Heart left ventricle (tissue), 16 donors: ENCODE results near the gene C1orf21. TPM values are rescaled to one million over a fixed set of nuclear protein-coding genes. Genes with fewer than 3 reads are reported as not detected.
A peak's percentile ranks its signal among the peaks of the same experiment; 100 is the strongest.

ENCODE experiments used
- ATAC-seq, 4 donors: fragments of 200-7000 bp; cut with Tn5 transposase; one replicate each; pipeline ENCODE4 v1.9.1; 2020 to 2022; ENCODE audit warnings: moderate library complexity in 4 of 4, mild to moderate bottlenecking in 3 of 4, moderate number of reproducible peaks in 1 of 4
- DNase-seq, 5 donors: peaks; one replicate each; pipeline ENCODE4 v3.0.0-alpha.2; 2020
- H3K27ac ChIP-seq, 12 donors: fragments of 200-600 bp; sonication (generic) in 4 of 12; one replicate each; pipeline versions ENCODE4 v1.5.0 to v1.8.0; 2016 to 2022; ENCODE audit warnings: mild to moderate bottlenecking in 2 of 12
- H3K27me3 ChIP-seq, 9 donors: fragments of 200-600 bp; sonication (generic) in 2 of 9; one replicate each; pipeline versions ENCODE4 v1.5.1 to v1.8.0; 2016 to 2022; ENCODE audit warnings: mild to moderate bottlenecking in 3 of 9
- H3K36me3 ChIP-seq, 9 donors: fragments of 200-600 bp; sonication (generic) in 2 of 9; one replicate each; pipeline versions ENCODE4 v1.5.0 to v1.8.0; 2018 to 2022; ENCODE audit warnings: mild to moderate bottlenecking in 2 of 9
- H3K4me1 ChIP-seq, 12 donors: fragments of 200-600 bp; sonication (generic) in 4 of 12; one replicate each; pipeline versions ENCODE4 v1.5.0 to v1.8.0; 2016 to 2022; ENCODE audit warnings: mild to moderate bottlenecking in 3 of 12
- H3K4me3 ChIP-seq, 12 donors: fragments of 200-600 bp; sonication (generic) in 4 of 12; one replicate each; pipeline versions ENCODE4 v1.5.0 to v1.8.0; 2017 to 2022; ENCODE audit warnings: mild to moderate bottlenecking in 9 of 12, moderate library complexity in 4 of 12
- H3K9me3 ChIP-seq, 12 donors: fragments of 200-600 bp; sonication (generic) in 4 of 12; one replicate each; pipeline versions ENCODE4 v1.5.0 to v1.8.0; 2016 to 2022; ENCODE audit warnings: mild to moderate bottlenecking in 1 of 12
- CTCF ChIP-seq, 12 donors: fragments of 200-600 bp; sonication (generic) in 4 of 12; IDR thresholded peaks; one replicate each; pipeline versions ENCODE4 v1.5.0 to v1.8.0; 2018 to 2022; ENCODE audit warnings: antibody characterized with exemption in 12 of 12, mild to moderate bottlenecking in 5 of 12
- POLR2A ChIP-seq, 2 donors: fragments of 450-650 bp; IDR thresholded peaks; one replicate each; pipeline ENCODE4 v1.6.1; 2017; ENCODE audit warnings: antibody characterized with exemption in 2 of 2, mild to moderate bottlenecking in 2 of 2, moderate library complexity in 2 of 2
- WGBS, 4 donors: extraction: QIAGEN DNeasy Blood & Tissue Kit in 2 of 4; methylation state at CpG; one replicate each; pipeline versions ENCODE4 v1.1.5 to v1.1.7; 2013 to 2018; 5-methylcytosine and 5-hydroxymethylcytosine counted together
- intact Hi-C, 10 donors: fragments of 100-400 bp; cut with DNase I; formaldehyde crosslinking; loops; one replicate each; pipeline versions ENCODE4 v1.11.1 to v1.14.2; 2022
- polyA plus RNA-seq, 2 donors: library from polyadenylated mRNA; stranded (reverse); fragments of 200-250 nt; gene quantifications; one replicate each; pipeline ENCODE4 v1.2.3, GENCODE V29; 2013
- total RNA-seq, 9 donors: library from RNA; depleted of rRNA in 2 of 9; stranded (reverse); fragments of >200 nt in 2 of 9; fragmentation: NEBNext Ultra II Directional in 3 of 9; extraction: Animal tissue kit (Norgen Biotek cat#: 25700) in 3 of 9; gene quantifications; one replicate each; pipeline versions ENCODE4 v1.1.0 to v1.2.4, GENCODE V29; 2016 to 2023
- donor health status: ischemic (EF 13 %, LVEDD 7.1; RV severe dilation, severe dysfunction).
- donor health status: healthy with polysubstance abuse.
- donor health status: DM: no; HTN: yes; CAD: no.
- donor health status: DM: no; HTN: no; CAD: no.
- donor health status: ischemic (EF 25% LVEDD 6.9; RV normal size, moderate dysfunction).
- donor health status: ischemic (EF 25% LVEDD 5.7; RV mildly dilated, moderate dysfunction).
- donor health status: healthy.
- donor health status: DM: yes; HTN: yes; CAD: no.
- donor health status: ischemic (EF 35%, LVEDD 5.7; RV mildly dilated, moderate dysfunction).
- donor health status: nonischemic (EF 11% LVEDD 7.7; RV severe dilation, severe dysfunction).
- donor health status: DM: yes; HTN: yes; CAD: no.
- donor health status: PGD.
- donor health status: ischemic (EF 29% LVEDD 5.4; RV normal size, mild dysfunction).
- donor health status: nonischemic (EF 23%, LVEDD 6.1; RV moderate dilation, normal function).

Gene C1orf21
- total and polyA plus RNA-seq, 11 donors, result 32.0 to 81.3 (median 68.4) TPM

DNA sequence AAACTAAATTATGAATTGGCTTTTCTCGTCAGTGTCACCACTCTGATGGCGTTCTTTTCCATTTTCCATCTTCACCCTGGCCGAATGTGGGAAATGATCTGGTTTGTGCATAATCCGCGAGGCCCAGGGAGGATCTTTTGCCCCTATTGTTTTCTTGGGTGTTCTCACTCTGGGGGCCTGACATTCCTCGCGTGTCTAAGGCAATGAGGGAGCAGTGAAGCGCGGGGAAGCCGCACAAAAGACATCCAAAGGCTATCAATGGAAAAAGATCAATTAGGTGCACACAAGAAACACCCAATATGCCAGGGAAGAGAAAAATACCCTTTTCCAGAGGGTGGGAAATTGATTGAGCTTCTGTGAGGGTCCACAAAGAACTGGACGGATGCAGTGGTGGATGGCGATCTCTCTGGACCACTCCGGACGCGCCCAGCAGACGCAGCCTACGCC is 941 bp upstream of the C1orf21 start:
- H3K27me3 ChIP-seq, result no peaks in the 10 kb centered on the region
- TF ChIP-seq POLR2A (IDR thresholded peaks at IDR 0.05) (no peak), CTCF (IDR thresholded peaks at IDR 0.05) (no peak)
- DNase-seq (no peak), ATAC-seq (no peak)
- 39 to 44% (median 41%) methylated on average over 17 of the region's 17 CpGs for WGBS, 4 donors
- H3K4me1 ChIP-seq, result peaks cover 0 to 32% (median 23%) of the 10 kb centered on the region in 12 donors
- no peaks in the 10 kb centered on the region for H3K36me3 ChIP-seq
- H3K9me3 ChIP-seq, result no peaks in the 10 kb centered on the region
- intact Hi-C loops, result loop anchor here (1.0 to 10.0 kb wide), 12 partner anchors 81 to 311 kb away; no protein-coding TSS in a partner anchor
- H3K27ac ChIP-seq, result peak overlapping the region; percentile 84 to 97 (median 92)
- H3K4me3 ChIP-seq, result peak overlapping the region; percentile 85 to 99 (median 94)

DNA sequence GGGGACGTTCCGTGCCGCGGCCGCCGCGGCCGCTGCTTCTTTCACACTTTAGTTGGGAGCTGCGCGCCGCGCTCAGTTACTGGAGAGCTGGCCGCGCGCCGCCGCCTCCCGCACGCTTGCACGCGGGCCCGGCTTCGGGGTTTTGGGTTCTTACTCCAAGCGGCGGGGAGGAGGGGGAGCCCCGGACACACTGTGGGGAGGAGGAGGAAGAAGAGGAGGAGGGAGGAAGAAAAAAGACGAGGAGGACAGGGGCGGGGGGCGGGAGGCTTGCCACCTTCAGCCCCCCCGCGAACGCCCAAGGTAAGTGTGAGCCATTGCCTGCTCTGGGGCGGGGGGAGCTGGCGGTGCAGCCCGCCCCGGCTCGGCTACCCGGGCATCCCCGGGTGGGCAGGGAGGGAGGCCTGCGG is 243 bp downstream of the C1orf21 start:
- Histone ChIP-seq H3K27ac (peak overlapping the region; percentile 83 to 97 (median 92)), H3K36me3 (no peaks in the 10 kb centered on the region), H3K4me1 (peaks cover 0 to 44% (median 31%) of the 10 kb centered on the region in 12 donors), H3K9me3 (no peaks in the 10 kb centered on the region), H3K4me3 (peak overlapping the region; percentile 85 to 99 (median 94)), H3K27me3 (no peaks in the 10 kb centered on the region)
- 0 to 1% (median 1%) methylated on average over 28 to 40 of the region's 40 CpGs for WGBS, 4 donors
- DNase-seq (no peak), ATAC-seq (no peak)
- intact Hi-C loops, result loop anchor here (2.0 to 10.0 kb wide), 11 partner anchors 80 to 312 kb away; no protein-coding TSS in a partner anchor
- TF ChIP-seq POLR2A (IDR thresholded peaks at IDR 0.05) (no peak), CTCF (IDR thresholded peaks at IDR 0.05) (no peak)

DNA sequence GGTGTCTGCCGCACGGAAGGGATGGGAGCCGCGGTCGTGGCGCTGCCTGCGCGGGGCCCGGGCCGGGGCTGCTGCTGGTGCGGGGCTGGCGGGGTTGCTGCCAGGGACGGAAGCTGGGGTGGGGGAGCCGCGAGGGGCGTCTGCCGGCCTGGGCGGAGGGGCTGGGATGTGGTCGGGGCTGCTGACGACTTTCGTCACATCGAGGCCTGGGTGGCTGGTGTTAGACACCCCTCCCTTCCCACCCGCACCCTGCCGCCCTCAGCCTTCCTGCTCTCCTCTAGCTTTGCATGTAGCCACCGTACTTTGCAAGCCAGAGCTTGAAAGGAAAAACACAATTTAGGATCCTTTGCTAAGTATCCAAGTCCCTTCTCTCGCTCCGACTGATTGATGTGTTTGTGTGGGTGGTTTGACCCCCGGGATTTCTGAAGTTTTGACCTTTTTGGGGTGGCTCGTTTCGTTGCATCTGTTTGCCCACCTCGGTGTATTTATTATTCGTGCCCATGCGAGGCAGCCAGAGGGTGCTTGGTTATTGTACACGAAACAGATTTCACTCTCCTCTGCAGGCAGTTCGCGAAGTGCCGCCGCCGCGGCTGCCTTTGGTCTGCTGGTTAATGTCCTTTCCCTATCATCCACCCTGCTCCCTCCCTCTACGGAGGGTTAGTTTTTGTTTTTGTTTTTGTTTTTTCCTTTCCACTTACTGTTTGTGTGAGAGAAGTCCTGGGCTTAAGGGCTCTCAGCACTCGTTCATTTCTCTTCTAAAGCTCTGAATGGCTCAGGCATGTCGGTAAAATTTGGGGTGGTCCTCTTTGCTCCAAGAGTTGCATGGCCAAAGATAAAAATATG is 868 bp downstream of the C1orf21 start:
- peak; percentile 45 to 81 (median 63) for DNase-seq
- Histone ChIP-seq H3K27me3 (no peaks in the 10 kb centered on the region), H3K36me3 (no peaks in the 10 kb centered on the region), H3K4me1 (peaks cover 0 to 50% (median 31%) of the 10 kb centered on the region in 12 donors), H3K27ac (peak overlapping the region; percentile 83 to 97 (median 92)), H3K9me3 (no peaks in the 10 kb centered on the region), H3K4me3 (peak overlapping the region; percentile 85 to 99 (median 94))
- ATAC-seq, result peak; percentile 32 to 57 (median 36)
- WGBS, 4 donors, result 0 to 1% (median 1%) methylated on average over 33 to 43 of the region's 43 CpGs
- TF ChIP-seq POLR2A (IDR thresholded peaks at IDR 0.05) (no peak), CTCF (IDR thresholded peaks at IDR 0.05) (peak in 5 of 12 donors; percentile 6 to 45 (median 30))
- intact Hi-C loops, result loop anchor here (2.0 to 10.0 kb wide), 11 partner anchors 80 to 313 kb away; no protein-coding TSS in a partner anchor

DNA sequence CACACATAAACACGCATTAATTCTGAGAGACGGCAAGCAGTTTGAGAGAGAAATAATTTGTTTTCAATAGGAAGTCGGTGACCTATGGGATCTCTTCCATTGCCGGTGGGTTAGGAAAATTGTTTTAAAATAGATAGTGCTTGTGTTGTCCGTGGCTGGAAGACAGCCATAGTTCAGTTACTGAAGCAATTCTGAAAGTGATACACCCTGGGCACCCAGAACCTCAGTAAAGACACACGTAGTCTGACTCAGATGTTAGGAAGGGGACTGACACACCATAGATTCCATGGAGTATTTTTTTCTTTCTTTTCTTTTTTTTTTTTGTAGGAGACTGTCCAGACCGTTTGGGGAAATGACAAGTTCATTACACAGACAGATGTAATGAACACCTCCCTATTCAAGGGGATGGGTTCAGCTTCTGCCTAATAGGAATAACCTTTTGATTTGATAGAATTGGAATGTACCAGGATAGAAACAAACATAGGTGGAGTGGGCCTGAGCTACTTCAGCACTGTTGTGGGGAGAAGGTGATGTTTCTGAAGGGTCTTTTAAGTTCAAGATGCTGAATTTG is 1.6 kb downstream of the C1orf21 start:
- peak in 1 of 2 donors; percentile 20 for TF ChIP-seq POLR2A (IDR thresholded peaks at IDR 0.05)
- no peak for TF ChIP-seq CTCF (IDR thresholded peaks at IDR 0.05)
- H3K9me3 ChIP-seq, result no peaks in the 10 kb centered on the region
- peak overlapping the region; percentile 85 to 99 (median 94) for H3K4me3 ChIP-seq
- WGBS, 4 donors, result 0 to 1% (median 1%) methylated on average over 7 of the region's 7 CpGs
- DNase-seq (peak in 2 of 5 donors; percentile 25 to 27), ATAC-seq (peak; percentile 11 to 48 (median 34))
- peaks cover 0 to 57% (median 35%) of the 10 kb centered on the region in 12 donors for H3K4me1 ChIP-seq
- no peaks in the 10 kb centered on the region for H3K36me3 ChIP-seq
- intact Hi-C loops, result loop anchor here (2.0 to 10.0 kb wide), 11 partner anchors 79 to 314 kb away; no protein-coding TSS in a partner anchor
- H3K27me3 ChIP-seq, result no peaks in the 10 kb centered on the region
- peak overlapping the region; percentile 83 to 97 (median 92) for H3K27ac ChIP-seq
